ENCODE results near the gene POP7. TPM values are rescaled to one million over a fixed set of nuclear protein-coding genes. Genes with fewer than 3 reads are reported as not detected.

The POP7 gene
- total RNA-seq, 2 experiments from 2014 or later = 43.6 to 48.3 TPM

- peak overlapping the region; percentile 94 for H3K27ac Mint-ChIP-seq
- ChIA-PET POLR2A (no interaction called here), CTCF (interaction anchor here (1.5 kb wide), 1 partner anchor 17 kb away, joined by 9 read pairs; no protein-coding TSS in a partner anchor)
- no peaks in the 10 kb centered on the region for H3K9me3 Mint-ChIP-seq (ENCODE audit: insufficient read depth)
- DNase-seq (peak; percentile 50), ATAC-seq (peak; percentile 1)
- H3K36me3 Mint-ChIP-seq (ENCODE audit: low read depth) = peaks cover 22% of the 10 kb centered on the region
- H3K4me3 Mint-ChIP-seq = peak overlapping the region; percentile 96
- H3K27me3 Mint-ChIP-seq (ENCODE audit: low read depth) = peaks cover 10% of the 10 kb centered on the region
- peaks cover 26% of the 10 kb centered on the region for H3K4me1 Mint-ChIP-seq (ENCODE audit: low read depth)
Observed at GRCh38 chr7:100673942-100674410, 31.9 kb upstream of the POP7 start.

- H3K9me3 Mint-ChIP-seq (ENCODE audit: insufficient read depth) = no peaks in the 10 kb centered on the region
- H3K4me1 Mint-ChIP-seq (ENCODE audit: low read depth) = peaks cover 29% of the 10 kb centered on the region
- ATAC-seq = no peak
- ChIA-PET POLR2A (interaction anchor here (0.7 kb wide), 2 partner anchors 31 to 76 kb away, joined by 3 read pairs; no protein-coding TSS in a partner anchor), CTCF (interaction anchor here (0.7 to 1.5 kb wide), 2 partner anchors 17 to 30 kb away, joined by 3 to 9 read pairs; no protein-coding TSS in a partner anchor)
- peaks cover 26% of the 10 kb centered on the region for H3K36me3 Mint-ChIP-seq (ENCODE audit: low read depth)
- H3K4me3 Mint-ChIP-seq = peak overlapping the region; percentile 96
- H3K27me3 Mint-ChIP-seq (ENCODE audit: low read depth) = peaks cover 8% of the 10 kb centered on the region
- DNase-seq = no peak
- H3K27ac Mint-ChIP-seq = peak overlapping the region; percentile 94
Observed at GRCh38 chr7:100674411-100675104, 31.4 kb upstream of the POP7 start.

- H3K27ac Mint-ChIP-seq = no peak overlapping the region
- peaks cover 30% of the 10 kb centered on the region for H3K4me1 Mint-ChIP-seq (ENCODE audit: low read depth)
- CTCF ChIA-PET = interaction anchor here (0.7 to 1.5 kb wide), 2 partner anchors 16 to 30 kb away, joined by 3 to 9 read pairs; no protein-coding TSS in a partner anchor
- peak; percentile 1 for ATAC-seq
- H3K36me3 Mint-ChIP-seq (ENCODE audit: low read depth) = peaks cover 28% of the 10 kb centered on the region
- POLR2A ChIA-PET = interaction anchor here (0.7 kb wide), 2 partner anchors 30 to 77 kb away, joined by 3 read pairs; no protein-coding TSS in a partner anchor
- no peaks in the 10 kb centered on the region for H3K9me3 Mint-ChIP-seq (ENCODE audit: insufficient read depth)
- no peak for DNase-seq
- peak overlapping the region; percentile 96 for H3K4me3 Mint-ChIP-seq
- peaks cover 8% of the 10 kb centered on the region for H3K27me3 Mint-ChIP-seq (ENCODE audit: low read depth)
Observed at GRCh38 chr7:100675105-100675451, 30.8 kb upstream of the POP7 start.

- ChIA-PET CTCF (interaction anchor here (1.2 to 3.4 kb wide), 4 partner anchors 17 to 177 kb away, joined by 3 to 24 read pairs (median 8); partner anchors contain the start of genes GIGYF1, POP7 and SLC12A9), POLR2A (interaction anchor here (1.9 kb wide), 1 partner anchor 50 kb away, joined by 7 read pairs; no protein-coding TSS in a partner anchor)
- H3K9me3 Mint-ChIP-seq (ENCODE audit: insufficient read depth) = no peaks in the 10 kb centered on the region
- peaks cover 29% of the 10 kb centered on the region for H3K36me3 Mint-ChIP-seq (ENCODE audit: low read depth)
- peaks cover 37% of the 10 kb centered on the region for H3K4me1 Mint-ChIP-seq (ENCODE audit: low read depth)
- H3K4me3 Mint-ChIP-seq = peak overlapping the region; percentile 91
- DNase-seq (peak; percentile 94), ATAC-seq (peak; percentile 64)
- peaks cover 6% of the 10 kb centered on the region for H3K27me3 Mint-ChIP-seq (ENCODE audit: low read depth)
- peak overlapping the region; percentile 89 for H3K27ac Mint-ChIP-seq
Observed at GRCh38 chr7:100675581-100676350, 30.2 kb upstream of the POP7 start.

- Mint-ChIP-seq H3K27me3 (ENCODE audit: low read depth) (no peaks in the 10 kb centered on the region), H3K36me3 (ENCODE audit: low read depth) (peaks cover 32% of the 10 kb centered on the region), H3K4me3 (peak overlapping the region; percentile 91), H3K27ac (peak overlapping the region; percentile 88), H3K9me3 (ENCODE audit: insufficient read depth) (no peaks in the 10 kb centered on the region), H3K4me1 (ENCODE audit: low read depth) (peaks cover 40% of the 10 kb centered on the region)
- DNase-seq (no peak), ATAC-seq (no peak)
- ChIA-PET CTCF (interaction anchor here (1.2 to 3.4 kb wide), 4 partner anchors 16 to 176 kb away, joined by 3 to 24 read pairs (median 8); partner anchors contain the start of genes GIGYF1, POP7 and SLC12A9), POLR2A (interaction anchor here (0.8 to 1.9 kb wide), 4 partner anchors 9 to 91 kb away, joined by 3 to 7 read pairs (median 4); no protein-coding TSS in a partner anchor)
Observed at GRCh38 chr7:100676501-100677306, 29.2 kb upstream of the POP7 start.

GRCh38 chr7:100677308-100678267, 28.3 kb upstream of the POP7 start:
- Mint-ChIP-seq H3K36me3 (ENCODE audit: low read depth) (peaks cover 33% of the 10 kb centered on the region), H3K9me3 (ENCODE audit: insufficient read depth) (no peaks in the 10 kb centered on the region), H3K27me3 (ENCODE audit: low read depth) (no peaks in the 10 kb centered on the region), H3K4me1 (ENCODE audit: low read depth) (peaks cover 40% of the 10 kb centered on the region), H3K27ac (peak overlapping the region; percentile 88), H3K4me3 (peak overlapping the region; percentile 22)
- DNase-seq (no peak), ATAC-seq (no peak)
- ChIA-PET CTCF (interaction anchor here (1.1 to 3.4 kb wide), 4 partner anchors 15 to 45 kb away, joined by 3 to 24 read pairs (median 9); partner anchors contain the start of genes GIGYF1 and POP7), POLR2A (interaction anchor here (0.8 to 1.9 kb wide), 4 partner anchors 8 to 92 kb away, joined by 3 to 7 read pairs (median 4); no protein-coding TSS in a partner anchor)

GRCh38 chr7:100678291-100678984, 27.5 kb upstream of the POP7 start:
- H3K4me3 Mint-ChIP-seq = no peak overlapping the region

GRCh38 chr7:100679129-100679926, 26.6 kb upstream of the POP7 start:
- Mint-ChIP-seq H3K9me3 (ENCODE audit: insufficient read depth) (no peaks in the 10 kb centered on the region), H3K36me3 (ENCODE audit: low read depth) (peaks cover 35% of the 10 kb centered on the region), H3K4me3 (no peak overlapping the region), H3K4me1 (ENCODE audit: low read depth) (peaks cover 34% of the 10 kb centered on the region), H3K27ac (peak overlapping the region; percentile 25), H3K27me3 (ENCODE audit: low read depth) (no peaks in the 10 kb centered on the region)
- ChIA-PET POLR2A (interaction anchor here (0.8 to 2.5 kb wide), 2 partner anchors 11 to 112 kb away, joined by 5 to 9 read pairs; no protein-coding TSS in a partner anchor), CTCF (interaction anchor here (1.7 to 6.1 kb wide), 2 partner anchors 13 to 47 kb away, joined by 4 to 38 read pairs; no protein-coding TSS in a partner anchor)
- DNase-seq = no peak
- ATAC-seq = no peak

More at GRCh38 chr7:100678291-100678984, 27.5 kb upstream of the POP7 start:
- DNase-seq (no peak), ATAC-seq (no peak)
- no peaks in the 10 kb centered on the region for H3K9me3 Mint-ChIP-seq (ENCODE audit: insufficient read depth)
- peak overlapping the region; percentile 66 for H3K27ac Mint-ChIP-seq
- H3K4me1 Mint-ChIP-seq (ENCODE audit: low read depth) = peaks cover 34% of the 10 kb centered on the region
- ChIA-PET POLR2A (no interaction called here), CTCF (interaction anchor here (1.1 to 3.4 kb wide), 2 partner anchors 14 to 27 kb away, joined by 6 to 24 read pairs; partner anchors contain the start of genes GIGYF1 and POP7)
- no peaks in the 10 kb centered on the region for H3K27me3 Mint-ChIP-seq (ENCODE audit: low read depth)
- peaks cover 35% of the 10 kb centered on the region for H3K36me3 Mint-ChIP-seq (ENCODE audit: low read depth)
